ENCODE measurements around the gene ZIC1. TPM values are rescaled to one million over a fixed set of nuclear protein-coding genes. Genes with fewer than 3 reads are reported as not detected.

The ZIC1 gene
- polyA plus RNA-seq, 1 donor (not counting 4 experiments of a cell fraction or from before 2014, with no cell fraction given), result not detected

GRCh38 chr3:147410526-147411237 is 1.5 kb downstream of the ZIC1 start:
- Histone ChIP-seq H3K79me2 (ENCODE audit: control insufficient read depth, insufficient read depth, low read length) (no peaks in the 10 kb centered on the region), H3K27me3 (ENCODE audit: control insufficient read depth, extremely low read depth, insufficient read depth, low read length) (peaks cover 95% of the 10 kb centered on the region), H2AFZ (ENCODE audit: control insufficient read depth, low read length) (no peak overlapping the region), H3K4me3 (ENCODE audit: control insufficient read depth in 2 of 3, extremely low read depth in 1 of 3, insufficient read depth in 2 of 3, low read depth in 1 of 3, low read length in 3 of 3) (peak overlapping the region in 1 of 3 experiments; percentile 38), H3K4me2 (ENCODE audit: control insufficient read depth, extremely low read depth, insufficient read depth, low read depth, low read length) (peak overlapping the region; percentile 71), H3K4me1 (ENCODE audit: control insufficient read depth, extremely low read depth, insufficient read depth, low read length) (peaks cover 4% of the 10 kb centered on the region), H3K9me3 (ENCODE audit: control insufficient read depth, low read depth, low read length) (peaks cover 12% of the 10 kb centered on the region), H4K20me1 (ENCODE audit: control insufficient read depth, extremely low read depth, insufficient read depth, low read length) (no peaks in the 10 kb centered on the region), H3K27ac (ENCODE audit: control insufficient read depth, insufficient read depth, low read length) (no peak overlapping the region), H3K9me1 (ENCODE audit: control insufficient read depth, extremely low read depth, insufficient read depth, low read length) (no peaks in the 10 kb centered on the region), H3K9ac (ENCODE audit: control insufficient read depth, extremely low read depth, insufficient read depth, low read length) (no peak overlapping the region), H3K36me3 (ENCODE audit: control insufficient read depth in 2 of 2, extremely low read depth in 1 of 2, insufficient read depth in 2 of 2, low read length in 2 of 2) (no peaks in the 10 kb centered on the region)
- FAIRE-seq (no peak), DNase-seq (ENCODE audit: low read depth, low spot score) (no peak)
- TF ChIP-seq EZH2 (IDR thresholded peaks at IDR 0.05; ENCODE audit: low read length) (peak; percentile 16), CTCF (optimal IDR thresholded peaks at IDR 0.05 in 1 of 3, IDR thresholded peaks at IDR 0.05 in 1 of 3, conservative IDR thresholded peaks at IDR 0.05 in 1 of 3; ENCODE audit: extremely low read depth in 1 of 3, insufficient read depth in 2 of 3, low read length in 3 of 3) (no peak)
- dilution Hi-C loops (cut with MboI; ENCODE audit: extremely low pct_ligation_motif_present, low sequenced_read_pairs), result no loop called here

GRCh38 chr3:147411238-147411814 is 2.2 kb downstream of the ZIC1 start:
- no peaks in the 10 kb centered on the region for H3K36me3 ChIP-seq (ENCODE audit: control insufficient read depth in 2 of 2, extremely low read depth in 1 of 2, insufficient read depth in 2 of 2, low read length in 2 of 2)
- H2AFZ ChIP-seq (ENCODE audit: control insufficient read depth, low read length), result no peak overlapping the region
- no peaks in the 10 kb centered on the region for H3K9me1 ChIP-seq (ENCODE audit: control insufficient read depth, extremely low read depth, insufficient read depth, low read length)
- TF ChIP-seq EZH2 (IDR thresholded peaks at IDR 0.05; ENCODE audit: low read length) (peak; percentile 53), CTCF (optimal IDR thresholded peaks at IDR 0.05 in 1 of 3, IDR thresholded peaks at IDR 0.05 in 1 of 3, conservative IDR thresholded peaks at IDR 0.05 in 1 of 3; ENCODE audit: extremely low read depth in 1 of 3, insufficient read depth in 2 of 3, low read length in 3 of 3) (no peak)
- H4K20me1 ChIP-seq (ENCODE audit: control insufficient read depth, extremely low read depth, insufficient read depth, low read length), result no peaks in the 10 kb centered on the region
- dilution Hi-C loops (cut with MboI; ENCODE audit: extremely low pct_ligation_motif_present, low sequenced_read_pairs), result no loop called here
- H3K9ac ChIP-seq (ENCODE audit: control insufficient read depth, extremely low read depth, insufficient read depth, low read length), result no peak overlapping the region
- H3K4me1 ChIP-seq (ENCODE audit: control insufficient read depth, extremely low read depth, insufficient read depth, low read length), result peaks cover 4% of the 10 kb centered on the region
- no peak overlapping the region for H3K27ac ChIP-seq (ENCODE audit: control insufficient read depth, insufficient read depth, low read length)
- FAIRE-seq (no peak), DNase-seq (ENCODE audit: low read depth, low spot score) (no peak)
- H3K4me2 ChIP-seq (ENCODE audit: control insufficient read depth, extremely low read depth, insufficient read depth, low read depth, low read length), result peak overlapping the region; percentile 71
- peaks cover 12% of the 10 kb centered on the region for H3K9me3 ChIP-seq (ENCODE audit: control insufficient read depth, low read depth, low read length)
- H3K27me3 ChIP-seq (ENCODE audit: control insufficient read depth, extremely low read depth, insufficient read depth, low read length), result peaks cover 88% of the 10 kb centered on the region
- H3K79me2 ChIP-seq (ENCODE audit: control insufficient read depth, insufficient read depth, low read length), result no peaks in the 10 kb centered on the region
- H3K4me3 ChIP-seq (ENCODE audit: control insufficient read depth in 2 of 3, extremely low read depth in 1 of 3, insufficient read depth in 2 of 3, low read depth in 1 of 3, low read length in 3 of 3), result peak overlapping the region in 1 of 3 experiments; percentile 38

Measured in keratinocyte (primary cell).